Endothelial cell (in vitro differentiated cells): ENCODE measurements around the gene NUP214. TPM values are rescaled to one million over a fixed set of nuclear protein-coding genes. Genes with fewer than 3 reads are reported as not detected.
"Not testable (repeated sequence)": the region's sequence is repeated elsewhere in the genome, so short reads cannot be mapped to it uniquely, and the experiment has no call there.

Source experiments
- DNase-seq: peaks from one replicate; pipeline ENCODE4 v3.0.0; 2021; ENCODE audit warnings: low spot score
- H3K27ac Mint-ChIP-seq: one replicate; pipeline ENCODE4 v1.8.0; 2021; ENCODE audit warnings: mixed read lengths, inconsistent platforms; ENCODE audit not compliant: unreplicated experiment
- H3K27me3 Mint-ChIP-seq: one replicate; pipeline ENCODE4 v1.8.0; 2021; ENCODE audit warnings: mild to moderate bottlenecking, moderate library complexity, mixed read lengths, inconsistent platforms; ENCODE audit not compliant: unreplicated experiment
- H3K36me3 Mint-ChIP-seq: one replicate; pipeline ENCODE4 v1.8.0; 2021; ENCODE audit warnings: mild to moderate bottlenecking, low read depth, mixed read lengths, inconsistent platforms; ENCODE audit not compliant: unreplicated experiment
- H3K4me1 Mint-ChIP-seq: one replicate; pipeline ENCODE4 v1.8.0; 2021; ENCODE audit warnings: mild to moderate bottlenecking, mixed read lengths, inconsistent platforms; ENCODE audit not compliant: unreplicated experiment
- H3K4me3 Mint-ChIP-seq: one replicate; pipeline ENCODE4 v1.8.0; 2021; ENCODE audit warnings: mild to moderate bottlenecking, mixed read lengths, inconsistent platforms; ENCODE audit not compliant: unreplicated experiment
- H3K9me3 Mint-ChIP-seq: one replicate; pipeline ENCODE4 v1.8.0; 2021; ENCODE audit warnings: mixed read lengths, inconsistent platforms; ENCODE audit not compliant: unreplicated experiment
- total RNA-seq: library from RNA; stranded (reverse); fragmentation: NEBNext Ultra II Directional; extraction: Animal tissue kit (Norgen Biotek cat#: 25700); gene quantifications from one replicate; pipeline ENCODE4 v1.2.1, GENCODE V29; 2021; ENCODE audit not compliant: unreplicated experiment
- TF ChIP-seq, protein P1 (sequence below): fragments of 200-600 bp; sonication (generic); IDR thresholded peaks from one replicate; pipeline ENCODE4 v1.5.0; 2021; ENCODE audit warnings: antibody characterized with exemption; ENCODE audit not compliant: unreplicated experiment

The NUP214 gene
- total RNA-seq, 1 donor from 2014 or later: 60.8 TPM

DNA sequence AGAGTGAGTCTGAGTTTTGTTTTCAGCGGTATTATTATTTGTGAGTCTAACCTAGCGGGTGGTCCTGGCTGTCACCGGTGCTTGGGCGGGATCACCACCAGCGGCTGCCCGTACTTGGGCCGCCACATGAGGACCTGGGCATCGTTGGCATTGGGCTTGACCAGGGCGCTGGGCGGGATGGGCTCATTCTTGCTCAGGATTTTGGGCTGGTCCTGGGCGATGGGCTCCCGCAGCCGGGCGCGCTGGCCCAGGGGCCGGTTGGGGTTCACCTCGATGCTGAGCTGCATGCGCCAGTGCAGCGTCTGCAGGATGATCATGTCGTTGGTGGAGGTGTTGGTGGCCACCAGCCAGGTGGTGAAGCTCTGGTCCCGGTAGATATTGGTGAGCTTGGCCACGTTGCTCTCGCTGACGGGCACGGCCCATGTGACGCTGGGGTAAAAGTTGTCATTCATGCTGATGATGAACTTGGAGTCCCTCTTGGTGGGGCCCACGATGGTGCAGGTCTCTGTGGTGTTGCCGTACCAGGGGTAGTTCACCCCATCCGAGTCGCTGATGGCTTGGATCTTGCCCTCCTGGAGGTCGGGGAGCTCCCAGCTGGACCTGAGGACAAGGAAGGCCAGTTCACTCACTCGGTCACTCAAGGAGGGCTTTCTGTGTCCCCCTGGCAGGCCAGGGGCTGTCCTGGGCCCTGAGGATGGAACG, 135.5 kb downstream of the NUP214 start:
- no peak for DNase-seq
- H3K27me3 Mint-ChIP-seq: peaks cover 7% of the 10 kb centered on the region
- no peak overlapping the region for H3K27ac Mint-ChIP-seq
- TF ChIP-seq, protein P1, sequence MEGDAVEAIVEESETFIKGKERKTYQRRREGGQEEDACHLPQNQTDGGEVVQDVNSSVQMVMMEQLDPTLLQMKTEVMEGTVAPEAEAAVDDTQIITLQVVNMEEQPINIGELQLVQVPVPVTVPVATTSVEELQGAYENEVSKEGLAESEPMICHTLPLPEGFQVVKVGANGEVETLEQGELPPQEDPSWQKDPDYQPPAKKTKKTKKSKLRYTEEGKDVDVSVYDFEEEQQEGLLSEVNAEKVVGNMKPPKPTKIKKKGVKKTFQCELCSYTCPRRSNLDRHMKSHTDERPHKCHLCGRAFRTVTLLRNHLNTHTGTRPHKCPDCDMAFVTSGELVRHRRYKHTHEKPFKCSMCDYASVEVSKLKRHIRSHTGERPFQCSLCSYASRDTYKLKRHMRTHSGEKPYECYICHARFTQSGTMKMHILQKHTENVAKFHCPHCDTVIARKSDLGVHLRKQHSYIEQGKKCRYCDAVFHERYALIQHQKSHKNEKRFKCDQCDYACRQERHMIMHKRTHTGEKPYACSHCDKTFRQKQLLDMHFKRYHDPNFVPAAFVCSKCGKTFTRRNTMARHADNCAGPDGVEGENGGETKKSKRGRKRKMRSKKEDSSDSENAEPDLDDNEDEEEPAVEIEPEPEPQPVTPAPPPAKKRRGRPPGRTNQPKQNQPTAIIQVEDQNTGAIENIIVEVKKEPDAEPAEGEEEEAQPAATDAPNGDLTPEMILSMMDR: no peak
- H3K4me1 Mint-ChIP-seq: peaks cover 22% of the 10 kb centered on the region
- H3K36me3 Mint-ChIP-seq: peaks cover 26% of the 10 kb centered on the region
- H3K9me3 Mint-ChIP-seq: no peaks in the 10 kb centered on the region
- peak overlapping the region; percentile 37 for H3K4me3 Mint-ChIP-seq

DNA sequence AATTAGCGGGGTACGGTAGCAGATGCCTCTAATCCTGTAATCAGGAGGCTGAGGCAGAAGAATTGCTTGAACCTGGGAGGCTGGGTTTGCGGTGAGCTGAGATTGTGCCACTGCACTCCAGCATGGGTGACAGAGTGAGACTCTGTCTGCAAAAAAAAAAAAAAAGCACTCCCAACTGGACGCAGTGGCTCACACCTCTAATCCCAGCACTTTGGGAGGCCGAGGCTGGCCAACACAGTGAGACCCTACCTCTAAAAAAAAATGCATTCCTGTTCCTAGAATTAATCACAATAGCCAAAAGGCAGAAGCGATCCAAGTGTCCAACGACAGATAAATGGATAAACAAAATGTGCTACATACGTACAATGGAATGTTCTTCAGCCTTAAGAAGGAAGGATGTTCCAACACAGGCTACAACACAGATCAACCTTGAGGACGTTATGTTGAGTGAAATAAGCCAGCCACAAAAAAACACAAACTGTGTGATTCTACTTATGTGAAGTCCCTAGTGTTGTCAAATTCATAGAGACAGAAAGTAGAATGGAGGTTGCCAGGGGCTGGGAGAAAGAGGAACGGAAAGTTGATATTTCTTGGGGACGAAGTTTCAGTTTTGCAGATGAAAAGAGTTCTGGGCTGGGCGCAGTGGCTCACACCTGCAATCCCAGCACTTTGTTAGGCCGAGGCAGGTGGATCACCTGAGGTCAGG, 137.1 kb downstream of the NUP214 start:
- H3K4me1 Mint-ChIP-seq: peaks cover 26% of the 10 kb centered on the region
- peaks cover 26% of the 10 kb centered on the region for H3K36me3 Mint-ChIP-seq
- DNase-seq: no peak
- H3K27ac Mint-ChIP-seq: peak overlapping the region; percentile 17
- peaks cover 4% of the 10 kb centered on the region for H3K27me3 Mint-ChIP-seq
- no peak overlapping the region for H3K4me3 Mint-ChIP-seq
- TF ChIP-seq, protein P1: no peak
- no peaks in the 10 kb centered on the region for H3K9me3 Mint-ChIP-seq

DNA sequence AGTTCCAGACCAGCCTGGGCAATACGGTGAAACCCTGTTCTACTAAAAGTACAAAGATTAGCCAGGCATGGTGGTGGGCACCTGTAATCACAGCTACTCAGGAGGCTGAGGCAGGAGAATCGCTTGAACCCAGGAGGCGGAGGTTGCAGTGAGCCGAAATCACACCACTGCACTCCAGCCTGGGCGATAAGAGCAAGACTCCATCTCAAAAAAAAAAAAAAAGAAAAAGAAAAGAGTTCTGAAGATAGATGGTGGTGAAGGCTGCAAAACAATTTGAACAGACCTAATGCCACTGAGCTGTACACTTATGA, 137.6 kb downstream of the NUP214 start:
- H3K27ac Mint-ChIP-seq, H3K9me3 Mint-ChIP-seq, DNase-seq, H3K27me3 Mint-ChIP-seq, H3K4me3 Mint-ChIP-seq: not testable (repeated sequence)
- H3K36me3 Mint-ChIP-seq: peaks cover 26% of the 10 kb centered on the region
- peaks cover 24% of the 10 kb centered on the region for H3K4me1 Mint-ChIP-seq

DNA sequence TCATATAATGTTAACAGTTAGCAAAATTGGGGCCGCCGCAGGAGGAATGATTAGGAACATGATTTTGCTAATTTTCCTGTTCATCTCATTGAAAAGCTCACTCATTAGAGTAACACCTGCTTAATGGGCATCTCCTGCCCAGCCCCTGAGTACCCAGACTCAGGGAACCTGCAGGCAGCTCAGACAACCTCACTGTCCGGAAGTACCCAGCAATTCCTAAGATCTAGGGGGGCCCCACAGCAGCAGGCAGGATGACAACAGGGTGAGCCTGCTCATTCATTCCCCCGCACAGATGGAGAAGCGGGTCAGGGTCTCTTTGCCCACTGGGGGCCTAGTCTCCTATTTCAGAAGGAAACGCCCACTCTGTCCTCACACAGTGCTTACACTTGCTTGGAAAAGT, 138.3 kb downstream of the NUP214 start:
- Mint-ChIP-seq H3K4me1 (peaks cover 24% of the 10 kb centered on the region), H3K4me3 (no peak overlapping the region), H3K36me3 (peaks cover 26% of the 10 kb centered on the region), H3K9me3 (no peaks in the 10 kb centered on the region), H3K27me3 (no peaks in the 10 kb centered on the region), H3K27ac (no peak overlapping the region)
- TF ChIP-seq, protein P1: no peak
- no peak for DNase-seq

DNA sequence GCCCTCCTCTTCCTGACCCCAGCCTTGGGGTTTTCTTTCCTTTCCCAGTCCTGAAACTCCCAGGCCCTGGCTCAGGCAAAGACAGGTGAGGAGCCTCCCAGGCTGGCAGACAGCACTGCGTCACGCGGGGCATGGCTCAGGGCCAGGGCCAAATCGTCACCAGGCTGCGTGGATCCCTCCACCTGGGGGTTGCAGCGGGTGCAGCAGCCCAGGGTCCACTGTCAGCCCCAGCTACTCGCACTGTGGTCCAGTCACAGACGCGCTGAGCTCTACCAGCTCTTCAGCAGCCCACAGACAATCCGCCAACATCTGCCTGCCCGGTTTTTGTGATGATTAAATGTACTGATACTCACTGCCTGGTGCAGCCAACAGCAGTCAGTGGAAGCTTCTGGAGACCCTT, 138.8 kb downstream of the NUP214 start:
- Mint-ChIP-seq H3K27me3 (peaks cover 4% of the 10 kb centered on the region), H3K4me3 (no peak overlapping the region), H3K36me3 (peaks cover 30% of the 10 kb centered on the region), H3K27ac (no peak overlapping the region), H3K4me1 (peaks cover 26% of the 10 kb centered on the region), H3K9me3 (no peaks in the 10 kb centered on the region)
- TF ChIP-seq, protein P1: no peak
- no peak for DNase-seq
